ENCODE data around the gene ACOXL.

The ACOXL gene

DNA sequence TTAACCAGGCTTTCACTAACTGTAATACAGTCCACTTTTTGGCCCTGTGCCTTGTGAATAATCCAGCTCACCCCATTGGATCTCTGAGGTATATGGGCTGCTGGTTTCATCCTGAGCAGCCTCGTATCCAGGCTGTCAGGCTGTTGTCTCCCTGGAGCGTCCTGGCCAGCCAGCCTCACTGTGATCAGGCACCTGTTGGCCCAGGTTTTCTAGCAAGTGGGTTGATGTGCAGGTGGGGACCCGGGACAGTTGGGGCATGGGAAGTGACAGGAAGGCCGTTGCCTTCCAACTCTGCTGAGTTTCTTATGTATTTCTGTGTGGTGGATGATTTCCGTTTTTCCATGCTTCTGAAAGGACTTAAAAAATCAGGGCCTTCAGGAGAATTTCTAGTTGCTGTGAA lies 132.4 kb downstream of the ACOXL start:
- Histone ChIP-seq H3K27ac (ENCODE audit: low read depth, low read length) (no peak overlapping the region), H3F3A (ENCODE audit: control insufficient read depth, insufficient read depth) (no peaks in the 10 kb centered on the region), H4K20me1 (ENCODE audit: control insufficient read depth, insufficient read depth, low read depth, low read length) (no peaks in the 10 kb centered on the region), H3K4me1 (ENCODE audit: control insufficient read depth, low read length) (peaks cover 13% of the 10 kb centered on the region), H3K4me3 (ENCODE audit: low read length) (no peak overlapping the region), H3K79me2 (ENCODE audit: control insufficient read depth, low read length) (no peaks in the 10 kb centered on the region), H3K36me3 (ENCODE audit: control insufficient read depth, low read length) (no peaks in the 10 kb centered on the region), H3K27me3 (ENCODE audit: control insufficient read depth, low read length) (peaks cover 50% of the 10 kb centered on the region), H3K9me3 (ENCODE audit: control insufficient read depth, insufficient read depth, low read length) (no peaks in the 10 kb centered on the region), H3K4me2 (ENCODE audit: low read length) (no peak overlapping the region), H3K9me2 (replicated peaks; ENCODE audit: control insufficient read depth, low read length) (no peaks in the 10 kb centered on the region)
- no peak for TF ChIP-seq EZH2phosphoT487 (IDR thresholded peaks at IDR 0.05; ENCODE audit: borderline replicate concordance, low read length)
- TF ChIP-seq, protein P1, sequence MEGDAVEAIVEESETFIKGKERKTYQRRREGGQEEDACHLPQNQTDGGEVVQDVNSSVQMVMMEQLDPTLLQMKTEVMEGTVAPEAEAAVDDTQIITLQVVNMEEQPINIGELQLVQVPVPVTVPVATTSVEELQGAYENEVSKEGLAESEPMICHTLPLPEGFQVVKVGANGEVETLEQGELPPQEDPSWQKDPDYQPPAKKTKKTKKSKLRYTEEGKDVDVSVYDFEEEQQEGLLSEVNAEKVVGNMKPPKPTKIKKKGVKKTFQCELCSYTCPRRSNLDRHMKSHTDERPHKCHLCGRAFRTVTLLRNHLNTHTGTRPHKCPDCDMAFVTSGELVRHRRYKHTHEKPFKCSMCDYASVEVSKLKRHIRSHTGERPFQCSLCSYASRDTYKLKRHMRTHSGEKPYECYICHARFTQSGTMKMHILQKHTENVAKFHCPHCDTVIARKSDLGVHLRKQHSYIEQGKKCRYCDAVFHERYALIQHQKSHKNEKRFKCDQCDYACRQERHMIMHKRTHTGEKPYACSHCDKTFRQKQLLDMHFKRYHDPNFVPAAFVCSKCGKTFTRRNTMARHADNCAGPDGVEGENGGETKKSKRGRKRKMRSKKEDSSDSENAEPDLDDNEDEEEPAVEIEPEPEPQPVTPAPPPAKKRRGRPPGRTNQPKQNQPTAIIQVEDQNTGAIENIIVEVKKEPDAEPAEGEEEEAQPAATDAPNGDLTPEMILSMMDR (IDR thresholded peaks at IDR 0.05; ENCODE audit: low read depth, low read length, poor library complexity, severe bottlenecking): no peak

DNA sequence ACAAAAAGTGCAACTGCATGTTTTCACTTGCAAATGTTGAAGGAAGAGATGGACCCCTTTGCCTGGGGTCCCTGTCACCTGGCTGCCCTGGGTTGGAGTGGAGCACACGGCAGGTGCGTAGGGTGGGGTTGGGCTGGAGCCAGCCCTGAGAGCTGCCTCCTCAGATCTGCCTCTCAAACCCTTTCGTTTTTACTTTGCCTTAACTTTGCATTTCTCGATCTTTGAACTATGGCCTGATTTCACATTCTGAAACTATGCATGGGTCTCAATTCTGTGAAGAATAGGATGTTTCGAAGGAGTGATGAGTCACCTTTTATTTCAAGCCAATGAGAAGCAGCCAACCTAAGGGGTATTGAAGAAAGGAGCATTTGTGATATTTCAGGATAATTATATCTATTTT lies 132.8 kb downstream of the ACOXL start:
- Histone ChIP-seq H3K9me2 (replicated peaks; ENCODE audit: control insufficient read depth, low read length) (no peaks in the 10 kb centered on the region), H3K4me3 (ENCODE audit: low read length) (no peak overlapping the region), H3K4me1 (ENCODE audit: control insufficient read depth, low read length) (peaks cover 8% of the 10 kb centered on the region), H3F3A (ENCODE audit: control insufficient read depth, insufficient read depth) (no peaks in the 10 kb centered on the region), H3K9me3 (ENCODE audit: control insufficient read depth, insufficient read depth, low read length) (no peaks in the 10 kb centered on the region), H3K4me2 (ENCODE audit: low read length) (no peak overlapping the region), H4K20me1 (ENCODE audit: control insufficient read depth, insufficient read depth, low read depth, low read length) (no peaks in the 10 kb centered on the region), H3K36me3 (ENCODE audit: control insufficient read depth, low read length) (no peaks in the 10 kb centered on the region), H3K27ac (ENCODE audit: low read depth, low read length) (no peak overlapping the region), H3K79me2 (ENCODE audit: control insufficient read depth, low read length) (no peaks in the 10 kb centered on the region), H3K27me3 (ENCODE audit: control insufficient read depth, low read length) (peaks cover 49% of the 10 kb centered on the region)
- TF ChIP-seq EZH2phosphoT487 (IDR thresholded peaks at IDR 0.05; ENCODE audit: borderline replicate concordance, low read length): no peak
- TF ChIP-seq, protein P1 (IDR thresholded peaks at IDR 0.05; ENCODE audit: low read depth, low read length, poor library complexity, severe bottlenecking): no peak

DNA sequence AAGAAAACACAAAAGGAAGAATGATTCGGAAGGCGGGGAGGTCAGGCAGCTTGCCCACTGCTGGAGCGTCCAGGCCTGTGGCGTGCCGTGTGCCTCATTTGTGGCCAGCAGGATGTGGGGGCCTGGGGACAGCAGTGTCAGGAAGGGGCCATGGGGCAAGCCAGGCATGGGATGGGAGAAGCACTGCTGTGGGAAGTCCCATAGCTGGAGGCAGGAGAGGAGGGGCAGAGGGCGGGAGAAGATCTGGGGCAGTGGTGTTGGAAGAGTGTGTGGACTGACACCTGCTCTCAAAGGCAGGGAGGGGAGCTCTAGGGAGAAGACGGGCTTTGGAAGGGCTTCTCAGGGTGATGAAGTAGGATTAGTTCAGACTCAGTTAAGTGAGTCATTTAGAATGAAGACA lies 133.7 kb downstream of the ACOXL start:
- Histone ChIP-seq H3K27ac (ENCODE audit: low read depth, low read length) (no peak overlapping the region), H3K79me2 (ENCODE audit: control insufficient read depth, low read length) (no peaks in the 10 kb centered on the region), H4K20me1 (ENCODE audit: control insufficient read depth, insufficient read depth, low read depth, low read length) (no peaks in the 10 kb centered on the region), H3K9me2 (replicated peaks; ENCODE audit: control insufficient read depth, low read length) (no peaks in the 10 kb centered on the region), H3K9me3 (ENCODE audit: control insufficient read depth, insufficient read depth, low read length) (no peaks in the 10 kb centered on the region), H3K36me3 (ENCODE audit: control insufficient read depth, low read length) (no peaks in the 10 kb centered on the region), H3K4me1 (ENCODE audit: control insufficient read depth, low read length) (no peaks in the 10 kb centered on the region), H3K27me3 (ENCODE audit: control insufficient read depth, low read length) (peaks cover 42% of the 10 kb centered on the region), H3K4me2 (ENCODE audit: low read length) (no peak overlapping the region), H3K4me3 (ENCODE audit: low read length) (no peak overlapping the region), H3F3A (ENCODE audit: control insufficient read depth, insufficient read depth) (no peaks in the 10 kb centered on the region)
- no peak for TF ChIP-seq EZH2phosphoT487 (IDR thresholded peaks at IDR 0.05; ENCODE audit: borderline replicate concordance, low read length)

DNA sequence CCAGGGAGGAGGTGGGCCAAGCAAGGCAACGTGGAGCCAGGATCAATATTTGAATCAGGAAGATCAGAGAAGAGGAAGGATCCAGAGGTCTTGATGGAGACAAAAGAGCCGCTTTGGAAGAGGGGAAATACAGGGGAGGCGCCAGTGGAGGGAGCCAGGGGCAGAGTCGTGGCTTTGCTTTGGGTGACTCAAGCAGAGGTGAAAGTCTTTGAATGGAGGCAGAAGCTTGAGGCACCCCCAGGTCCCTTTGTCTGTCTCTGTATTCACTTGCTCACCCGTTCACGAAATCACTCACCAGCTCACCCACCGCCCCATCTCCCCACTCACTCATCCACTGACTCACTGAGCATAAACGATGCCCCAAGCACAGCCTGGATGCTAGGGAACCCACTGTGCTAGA lies 134.1 kb downstream of the ACOXL start:
- H3K79me2 ChIP-seq (ENCODE audit: control insufficient read depth, low read length): no peaks in the 10 kb centered on the region
- no peak overlapping the region for H3K4me2 ChIP-seq (ENCODE audit: low read length)
- peaks cover 39% of the 10 kb centered on the region for H3K27me3 ChIP-seq (ENCODE audit: control insufficient read depth, low read length)
- TF ChIP-seq EZH2phosphoT487 (IDR thresholded peaks at IDR 0.05; ENCODE audit: borderline replicate concordance, low read length): no peak
- TF ChIP-seq, protein P1 (IDR thresholded peaks at IDR 0.05; ENCODE audit: low read depth, low read length, poor library complexity, severe bottlenecking): no peak
- no peak overlapping the region for H3K4me3 ChIP-seq (ENCODE audit: low read length)
- H3K9me3 ChIP-seq (ENCODE audit: control insufficient read depth, insufficient read depth, low read length): no peaks in the 10 kb centered on the region
- no peaks in the 10 kb centered on the region for H3K4me1 ChIP-seq (ENCODE audit: control insufficient read depth, low read length)
- no peaks in the 10 kb centered on the region for H3K36me3 ChIP-seq (ENCODE audit: control insufficient read depth, low read length)
- H4K20me1 ChIP-seq (ENCODE audit: control insufficient read depth, insufficient read depth, low read depth, low read length): no peaks in the 10 kb centered on the region
- no peaks in the 10 kb centered on the region for H3F3A ChIP-seq (ENCODE audit: control insufficient read depth, insufficient read depth)
- no peak overlapping the region for H3K27ac ChIP-seq (ENCODE audit: low read depth, low read length)
- no peaks in the 10 kb centered on the region for H3K9me2 ChIP-seq (replicated peaks; ENCODE audit: control insufficient read depth, low read length)
